GM19397 (cell line): ENCODE results near the gene DIP2C.
"Not testable (repeated sequence)": the region's sequence is repeated elsewhere in the genome, so short reads cannot be mapped to it uniquely, and the experiment has no call there.

Experiments used
- ATAC-seq: cut with Tn5 transposase; IDR thresholded peaks from one replicate; pipeline ENCODE4 v1.9.1; 2021; ENCODE audit warnings: mild to moderate bottlenecking, moderate library complexity; ENCODE audit not compliant: unreplicated experiment

DIP2C gene

GRCh38 chr10:370449-370825 lies 319.0 kb downstream of the DIP2C start:
- ATAC-seq, result no peak

- ATAC-seq, result no peak
These were observed 319.6 kb downstream of the DIP2C start for GRCh38 chr10:369684-370448.

- ATAC-seq, result no peak
These were observed 320.2 kb downstream of the DIP2C start for GRCh38 chr10:369221-369683.

GRCh38 chr10:368579-369220 lies 320.8 kb downstream of the DIP2C start:
- no peak for ATAC-seq

- ATAC-seq, result not testable (repeated sequence)
These were observed 321.4 kb downstream of the DIP2C start for GRCh38 chr10:368107-368506.

- ATAC-seq, result no peak
These were observed 321.8 kb downstream of the DIP2C start for GRCh38 chr10:367636-368035.

GRCh38 chr10:366186-366585 lies 323.3 kb downstream of the DIP2C start:
- ATAC-seq, result no peak

- no peak for ATAC-seq
These were observed 325.1 kb downstream of the DIP2C start for GRCh38 chr10:364267-364775.

- no peak for ATAC-seq
These were observed 326.3 kb downstream of the DIP2C start for GRCh38 chr10:363152-363551.

GRCh38 chr10:361203-362081 lies 328.0 kb downstream of the DIP2C start:
- no peak for ATAC-seq

GRCh38 chr10:360653-361052 lies 328.8 kb downstream of the DIP2C start:
- no peak for ATAC-seq

GRCh38 chr10:359762-360161 lies 329.7 kb downstream of the DIP2C start:
- ATAC-seq, result no peak

GRCh38 chr10:359093-359492 lies 330.4 kb downstream of the DIP2C start:
- ATAC-seq, result no peak

GRCh38 chr10:357201-357950 lies 332.1 kb downstream of the DIP2C start:
- ATAC-seq, result no peak

- no peak for ATAC-seq
These were observed 333.0 kb downstream of the DIP2C start for GRCh38 chr10:356452-356851.

GRCh38 chr10:354901-355617 lies 334.4 kb downstream of the DIP2C start:
- ATAC-seq, result no peak

- ATAC-seq, result no peak
These were observed 336.8 kb downstream of the DIP2C start for GRCh38 chr10:352476-353235.

- no peak for ATAC-seq
These were observed 337.6 kb downstream of the DIP2C start for GRCh38 chr10:351770-352334.

- no peak for ATAC-seq
These were observed 338.4 kb downstream of the DIP2C start for GRCh38 chr10:350981-351501.
